Posterior vena cava (tissue), 2 donors: Measurements from ENCODE around the gene ADAM23. TPM values are rescaled to one million over a fixed set of nuclear protein-coding genes. Genes with fewer than 3 reads are reported as not detected.

Experiments
- DNase-seq: peaks from one replicate; pipeline ENCODE4 v3.0.0-alpha.2; 2020; ENCODE audit warnings: low spot score
- intact Hi-C, 2 donors: fragments of 100-400 bp; cut with DNase I; formaldehyde crosslinking; loops; one replicate each; pipeline versions ENCODE4 v1.14.1 to v1.14.2; 2022 to 2023
- total RNA-seq, 2 donors: library from RNA; stranded (reverse); fragmentation: NEBNext Ultra II Directional; extraction: Animal tissue kit (Norgen Biotek cat#: 25700); gene quantifications; one replicate each; pipeline ENCODE4 v1.2.1, GENCODE V29; 2021
- donor health status: DM: yes; HTN: yes; CAD: no.
- donor health status: DM: yes; HTN: yes; CAD: no.

Gene ADAM23
- total RNA-seq, 2 donors from 2014 or later: 3.4 to 4.7 TPM

- DNase-seq: no peak
- intact Hi-C loops: no loop called here
Observed at GRCh38 chr2:206482123-206482522, 38.8 kb downstream of the ADAM23 start.

GRCh38 chr2:206482633-206483032, 39.3 kb downstream of the ADAM23 start:
- intact Hi-C loops: no loop called here
- DNase-seq: no peak

GRCh38 chr2:206488053-206488452, 44.7 kb downstream of the ADAM23 start:
- intact Hi-C loops: no loop called here
- DNase-seq: no peak

DNA sequence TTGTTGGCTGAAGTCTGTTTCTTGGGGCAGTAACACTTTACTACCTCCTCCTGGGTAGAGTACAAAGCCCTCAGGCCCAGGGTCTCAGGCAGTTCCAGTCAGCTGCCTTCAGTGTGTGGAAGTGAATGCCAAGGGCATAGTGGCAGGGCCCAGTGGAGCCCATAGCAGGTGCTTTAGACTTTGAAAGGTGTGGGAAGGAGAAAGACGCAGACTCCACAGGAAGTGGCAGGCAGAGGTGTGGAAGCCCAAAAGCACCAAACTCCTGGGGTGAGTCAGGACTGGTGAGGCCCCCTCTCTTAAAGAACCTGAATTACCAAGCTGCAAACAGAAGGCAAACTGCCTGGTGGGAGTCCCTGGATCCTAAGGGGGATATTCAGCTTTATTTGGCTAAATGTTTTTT, 45.3 kb downstream of the ADAM23 start:
- no peak for DNase-seq

GRCh38 chr2:206494061-206494460, 50.7 kb downstream of the ADAM23 start:
- intact Hi-C loops: no loop called here
- no peak for DNase-seq

More for the DNA sequence above, 45.3 kb downstream of the ADAM23 start:
- intact Hi-C loops: no loop called here

DNA sequence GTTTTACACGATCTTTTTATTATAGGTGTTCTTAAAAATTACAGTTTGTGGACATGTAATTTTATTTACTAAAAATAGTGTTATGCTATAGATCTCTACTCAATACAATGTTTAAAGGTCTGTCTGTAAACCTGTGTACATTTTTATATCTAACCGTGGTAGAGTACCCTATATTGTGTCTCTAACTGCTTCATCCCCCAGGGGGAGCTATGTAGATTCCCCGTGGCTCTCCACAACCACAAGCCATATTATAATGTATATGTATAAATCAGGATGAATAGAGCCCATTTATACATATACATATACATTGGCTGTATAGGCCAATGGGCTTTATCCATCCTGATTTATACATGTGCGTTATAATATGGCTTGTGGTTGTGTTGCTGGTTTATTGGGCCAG, 59.4 kb downstream of the ADAM23 start:
- DNase-seq: no peak
- intact Hi-C loops: no loop called here

DNA sequence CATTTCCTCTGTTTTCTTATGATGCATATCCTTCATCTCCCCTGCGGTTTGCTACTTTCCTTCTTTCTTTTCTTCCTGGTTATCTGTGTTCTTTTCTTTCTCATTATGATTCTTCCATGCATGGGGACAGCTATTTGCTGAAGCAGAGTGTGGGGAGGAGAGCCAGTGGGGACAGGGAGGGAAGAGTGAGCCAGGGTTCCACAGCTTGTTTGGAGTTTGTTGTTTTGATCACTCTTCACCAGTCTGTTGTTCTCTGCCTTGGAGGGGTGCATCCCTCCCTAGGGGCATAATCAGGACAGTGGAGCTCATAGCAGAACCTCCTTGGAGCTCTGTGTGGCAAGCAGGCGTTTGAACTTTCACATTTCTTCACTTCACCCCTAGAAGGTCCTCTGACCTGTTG, 68.0 kb downstream of the ADAM23 start:
- intact Hi-C loops: no loop called here
- no peak for DNase-seq

- intact Hi-C loops: no loop called here
- no peak for DNase-seq
Observed at GRCh38 chr2:206512999-206513398, 69.7 kb downstream of the ADAM23 start.

DNA sequence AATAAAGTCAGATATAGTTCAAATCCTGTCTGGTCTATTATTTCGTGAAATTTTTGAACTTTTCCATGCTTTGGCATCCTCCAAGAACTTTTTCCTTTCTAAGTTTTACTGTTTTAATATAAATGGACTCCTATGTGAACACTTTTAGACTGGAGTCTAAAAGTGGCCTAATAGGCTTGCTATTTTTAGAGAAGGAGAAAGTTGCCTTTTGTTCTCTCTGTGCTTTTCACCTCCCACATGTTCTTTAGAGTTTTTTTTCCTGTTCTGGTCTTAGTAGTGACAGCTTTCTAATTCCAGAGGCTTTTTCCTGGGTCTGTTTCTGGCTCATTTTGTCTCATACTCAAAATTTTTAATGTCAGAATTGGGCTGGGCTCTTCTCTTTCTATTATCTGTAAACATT, 72.2 kb downstream of the ADAM23 start:
- intact Hi-C loops: no loop called here
- no peak for DNase-seq

GRCh38 chr2:206518997-206519396, 75.7 kb downstream of the ADAM23 start:
- intact Hi-C loops: no loop called here
- DNase-seq: no peak

GRCh38 chr2:206520450-206520849, 77.1 kb downstream of the ADAM23 start:
- DNase-seq: no peak
- intact Hi-C loops: no loop called here

DNA sequence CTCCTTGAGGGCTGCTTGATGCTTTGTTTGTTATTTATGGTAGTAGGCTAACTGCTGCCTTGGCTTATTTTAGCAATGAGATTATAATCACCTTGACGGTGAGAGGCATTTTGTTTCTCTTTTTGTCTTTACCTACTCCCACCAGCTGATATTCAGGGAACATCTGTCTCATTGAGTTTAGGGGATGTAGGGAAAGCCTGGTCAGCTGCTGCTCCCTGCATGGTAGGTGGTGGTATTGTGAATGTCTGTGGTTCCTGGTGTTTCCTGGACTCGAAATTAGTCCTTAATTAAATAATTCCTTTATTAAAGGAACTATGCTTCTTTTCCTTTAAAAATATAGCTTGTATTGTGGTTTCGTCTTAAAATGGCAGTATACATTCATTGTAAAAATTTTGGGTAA, 77.8 kb downstream of the ADAM23 start:
- DNase-seq: no peak
- intact Hi-C loops: no loop called here

- no peak for DNase-seq
- intact Hi-C loops: no loop called here
Observed at GRCh38 chr2:206521612-206522011, 78.3 kb downstream of the ADAM23 start.

DNA sequence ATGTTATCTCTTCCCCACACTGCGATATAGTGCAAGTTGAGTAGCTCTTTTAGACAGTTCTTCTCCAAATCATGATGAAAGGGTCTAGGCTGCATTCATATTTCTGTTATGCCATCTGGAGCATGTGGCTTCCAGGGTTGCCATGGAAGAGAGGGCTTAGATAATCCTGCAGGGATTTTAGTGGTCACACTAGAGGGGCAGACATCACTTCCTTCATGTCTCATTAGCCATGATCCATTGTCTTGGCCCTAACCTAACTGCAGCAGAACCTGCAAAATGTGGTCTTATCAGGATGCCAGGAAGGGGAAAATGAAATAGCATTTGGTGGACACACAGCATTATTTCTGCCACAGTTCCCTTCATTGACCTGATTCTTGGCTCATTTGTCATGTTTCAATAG, 83.1 kb downstream of the ADAM23 start:
- intact Hi-C loops: no loop called here

GRCh38 chr2:206527153-206527552, 83.8 kb downstream of the ADAM23 start:
- intact Hi-C loops: no loop called here
- no peak for DNase-seq

More for the DNA sequence above, 83.1 kb downstream of the ADAM23 start:
- no peak for DNase-seq

- no peak for DNase-seq
- intact Hi-C loops: no loop called here
Observed at GRCh38 chr2:206530727-206531126, 87.4 kb downstream of the ADAM23 start.

DNA sequence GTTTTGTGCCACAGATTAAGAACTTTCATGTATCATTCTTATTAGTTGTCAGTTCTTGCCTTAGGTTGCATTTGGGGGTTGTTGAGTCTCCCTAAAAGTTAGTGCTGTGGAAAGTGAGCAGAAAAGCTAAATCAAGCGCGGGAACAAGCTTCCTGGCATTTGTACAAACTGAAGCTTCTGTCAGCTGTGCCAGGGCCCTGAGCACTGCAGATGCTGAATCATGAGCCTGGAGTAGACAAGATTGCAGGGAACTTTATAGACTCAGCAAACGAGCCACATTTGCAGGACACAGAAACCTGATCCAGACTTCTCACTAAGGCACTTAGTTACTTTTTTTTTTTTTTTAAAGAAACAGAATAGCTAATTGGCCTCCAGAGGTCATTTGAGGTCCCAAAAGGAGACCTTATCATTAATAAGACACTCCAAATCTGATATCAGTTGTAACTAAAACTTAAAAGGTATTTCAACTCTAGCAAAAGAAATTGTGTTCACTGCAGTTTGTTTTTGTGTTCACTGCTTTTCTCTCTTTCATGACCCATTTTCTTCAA, 88.7 kb downstream of the ADAM23 start:
- no peak for DNase-seq
- intact Hi-C loops: no loop called here

- intact Hi-C loops: no loop called here
- no peak for DNase-seq
Observed at GRCh38 chr2:206533977-206534376, 90.6 kb downstream of the ADAM23 start.

- no peak for DNase-seq
Observed at GRCh38 chr2:206535260-206535986, 92.1 kb downstream of the ADAM23 start.

GRCh38 chr2:206540757-206541156, 97.4 kb downstream of the ADAM23 start:
- intact Hi-C loops: no loop called here
- DNase-seq: no peak

More at GRCh38 chr2:206535260-206535986, 92.1 kb downstream of the ADAM23 start:
- intact Hi-C loops: no loop called here

GRCh38 chr2:206543073-206543472, 99.7 kb downstream of the ADAM23 start:
- intact Hi-C loops: no loop called here
- no peak for DNase-seq
